Lower leg skin (tissue), 3 donors: ENCODE results near the gene TTC4.

Experiments used
- CTCF ChIP-seq, 3 donors: fragments of 450-650 bp; IDR thresholded peaks; one replicate each; pipeline ENCODE4 v1.5.1; 2016; ENCODE audit warnings: antibody characterized with exemption in 3 of 3, mild to moderate bottlenecking in 3 of 3, moderate library complexity in 2 of 3
- POLR2A ChIP-seq, 2 donors: fragments of 450-650 bp; IDR thresholded peaks; one replicate each; pipeline ENCODE4 v1.6.1; 2016 to 2017; ENCODE audit warnings: antibody characterized with exemption in 2 of 2, mild to moderate bottlenecking in 1 of 2, moderate library complexity in 1 of 2

DNA sequence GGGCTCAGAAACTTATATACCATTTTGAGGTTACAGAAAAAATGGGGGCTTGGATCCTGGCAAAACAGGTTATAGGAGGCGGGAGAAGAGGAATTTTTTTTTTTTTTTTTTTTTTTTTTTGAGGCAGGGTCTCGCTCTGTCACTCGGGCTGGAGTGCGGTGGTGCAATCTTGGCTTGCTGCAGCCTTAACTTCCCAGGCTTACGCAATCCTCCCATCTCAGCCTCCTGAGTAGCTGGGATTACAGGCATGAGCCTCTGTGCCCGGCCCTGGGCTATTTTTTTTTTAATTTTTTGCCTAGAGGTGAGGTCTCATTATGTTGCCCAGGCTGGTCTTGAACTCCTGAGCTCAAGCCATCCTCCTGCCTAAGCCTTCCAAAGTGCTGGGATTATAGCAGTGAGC is 49.3 kb upstream of the TTC4 start:
- TF ChIP-seq CTCF (IDR thresholded peaks at IDR 0.05): no peak
- no peak for TF ChIP-seq POLR2A (IDR thresholded peaks at IDR 0.05)
